ENCODE measurements around the gene IL5RA.

DNA sequence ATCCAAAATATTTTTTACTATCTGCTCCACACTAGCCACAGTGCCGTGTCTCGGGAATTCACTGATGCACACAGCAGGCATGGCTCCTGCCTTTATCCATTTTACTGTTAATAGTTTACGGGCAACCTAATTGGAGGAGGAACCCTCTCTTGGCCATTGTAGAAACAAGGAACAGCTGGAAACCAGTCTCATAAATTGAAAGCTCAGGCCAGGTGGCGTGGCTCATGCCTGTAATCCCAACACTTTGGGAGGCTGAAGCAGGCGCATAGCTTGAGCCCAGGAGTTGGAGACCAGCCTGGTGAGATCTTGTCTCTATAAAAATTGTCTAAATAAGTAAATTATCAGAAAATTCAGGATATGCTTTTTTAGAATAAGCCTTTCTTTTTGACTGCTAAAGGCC is 39.0 kb downstream of the IL5RA start:
- TF ChIP-seq POLR2AphosphoS5 (IDR thresholded peaks at IDR 0.05; ENCODE audit: low read depth, low read length): no peak
- TF ChIP-seq, protein P1, sequence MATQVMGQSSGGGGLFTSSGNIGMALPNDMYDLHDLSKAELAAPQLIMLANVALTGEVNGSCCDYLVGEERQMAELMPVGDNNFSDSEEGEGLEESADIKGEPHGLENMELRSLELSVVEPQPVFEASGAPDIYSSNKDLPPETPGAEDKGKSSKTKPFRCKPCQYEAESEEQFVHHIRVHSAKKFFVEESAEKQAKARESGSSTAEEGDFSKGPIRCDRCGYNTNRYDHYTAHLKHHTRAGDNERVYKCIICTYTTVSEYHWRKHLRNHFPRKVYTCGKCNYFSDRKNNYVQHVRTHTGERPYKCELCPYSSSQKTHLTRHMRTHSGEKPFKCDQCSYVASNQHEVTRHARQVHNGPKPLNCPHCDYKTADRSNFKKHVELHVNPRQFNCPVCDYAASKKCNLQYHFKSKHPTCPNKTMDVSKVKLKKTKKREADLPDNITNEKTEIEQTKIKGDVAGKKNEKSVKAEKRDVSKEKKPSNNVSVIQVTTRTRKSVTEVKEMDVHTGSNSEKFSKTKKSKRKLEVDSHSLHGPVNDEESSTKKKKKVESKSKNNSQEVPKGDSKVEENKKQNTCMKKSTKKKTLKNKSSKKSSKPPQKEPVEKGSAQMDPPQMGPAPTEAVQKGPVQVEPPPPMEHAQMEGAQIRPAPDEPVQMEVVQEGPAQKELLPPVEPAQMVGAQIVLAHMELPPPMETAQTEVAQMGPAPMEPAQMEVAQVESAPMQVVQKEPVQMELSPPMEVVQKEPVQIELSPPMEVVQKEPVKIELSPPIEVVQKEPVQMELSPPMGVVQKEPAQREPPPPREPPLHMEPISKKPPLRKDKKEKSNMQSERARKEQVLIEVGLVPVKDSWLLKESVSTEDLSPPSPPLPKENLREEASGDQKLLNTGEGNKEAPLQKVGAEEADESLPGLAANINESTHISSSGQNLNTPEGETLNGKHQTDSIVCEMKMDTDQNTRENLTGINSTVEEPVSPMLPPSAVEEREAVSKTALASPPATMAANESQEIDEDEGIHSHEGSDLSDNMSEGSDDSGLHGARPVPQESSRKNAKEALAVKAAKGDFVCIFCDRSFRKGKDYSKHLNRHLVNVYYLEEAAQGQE (IDR thresholded peaks at IDR 0.05; ENCODE audit: insufficient read depth in 1 of 2, low read depth in 2 of 2, low read length in 2 of 2): no peak
